ENCODE data around the gene PEX5.

Gene PEX5

GRCh38 chr12:7189398-7190267 is at the start of gene PEX5:
PEX5 (plus strand) TSS chr12:7189686; CDS start chr12:7190378, 692 bp downstream.
- Histone ChIP-seq H3K36me3 (ENCODE audit: insufficient read depth, insufficient read length, low read length) (peaks cover 31% of the 10 kb centered on the region), H3K9ac (ENCODE audit: insufficient read length, low read depth) (peak within 1 kb of the TSS; percentile 92), H3K4me1 (ENCODE audit: insufficient read depth, insufficient read length) (peaks cover 7% of the 10 kb centered on the region), H3K9me3 (ENCODE audit: insufficient read depth, low read length) (no peaks in the 10 kb centered on the region), H3K27me3 (ENCODE audit: insufficient read depth, insufficient read length) (no peaks in the 10 kb centered on the region), H3K4me3 (ENCODE audit: insufficient read length, low read depth) (peak within 1 kb of the TSS; percentile 96)
- DNase-seq (ENCODE audit: low read depth, low spot score), result peak; percentile 100
- no peak for TF ChIP-seq SUZ12 (IDR thresholded peaks at IDR 0.05; ENCODE audit: extremely low read depth, insufficient read depth, insufficient read length)
- no peak for TF ChIP-seq YY1 (IDR thresholded peaks at IDR 0.05; ENCODE audit: insufficient read depth, insufficient read length)
- no peak for TF ChIP-seq ZNF274 (IDR thresholded peaks at IDR 0.05; ENCODE audit: low read depth, low read length)

- no peak for DNase-seq (ENCODE audit: low read depth, low spot score)
- Histone ChIP-seq H3K9ac (ENCODE audit: insufficient read length, low read depth) (no peak overlapping the region), H3K9me3 (ENCODE audit: insufficient read depth, low read length) (no peaks in the 10 kb centered on the region), H3K27me3 (ENCODE audit: insufficient read depth, insufficient read length) (no peaks in the 10 kb centered on the region), H3K36me3 (ENCODE audit: insufficient read depth, insufficient read length, low read length) (peaks cover 49% of the 10 kb centered on the region), H3K4me3 (ENCODE audit: insufficient read length, low read depth) (no peak overlapping the region), H3K4me1 (ENCODE audit: insufficient read depth, insufficient read length) (no peaks in the 10 kb centered on the region)
- TF ChIP-seq ZNF274 (IDR thresholded peaks at IDR 0.05; ENCODE audit: low read depth, low read length), result no peak
- no peak for TF ChIP-seq YY1 (IDR thresholded peaks at IDR 0.05; ENCODE audit: insufficient read depth, insufficient read length)
- TF ChIP-seq SUZ12 (IDR thresholded peaks at IDR 0.05; ENCODE audit: extremely low read depth, insufficient read depth, insufficient read length), result no peak
Measured at GRCh38 chr12:7141351-7142005, 48.0 kb upstream of the PEX5 start.

- Histone ChIP-seq H3K9me3 (ENCODE audit: insufficient read depth, low read length) (no peaks in the 10 kb centered on the region), H3K4me3 (ENCODE audit: insufficient read length, low read depth) (no peak overlapping the region), H3K9ac (ENCODE audit: insufficient read length, low read depth) (no peak overlapping the region), H3K36me3 (ENCODE audit: insufficient read depth, insufficient read length, low read length) (peaks cover 46% of the 10 kb centered on the region), H3K27me3 (ENCODE audit: insufficient read depth, insufficient read length) (no peaks in the 10 kb centered on the region), H3K4me1 (ENCODE audit: insufficient read depth, insufficient read length) (no peaks in the 10 kb centered on the region)
- no peak for TF ChIP-seq SUZ12 (IDR thresholded peaks at IDR 0.05; ENCODE audit: extremely low read depth, insufficient read depth, insufficient read length)
- TF ChIP-seq ZNF274 (IDR thresholded peaks at IDR 0.05; ENCODE audit: low read depth, low read length), result no peak
- no peak for TF ChIP-seq YY1 (IDR thresholded peaks at IDR 0.05; ENCODE audit: insufficient read depth, insufficient read length)
- DNase-seq (ENCODE audit: low read depth, low spot score), result peak; percentile 75
Measured at GRCh38 chr12:7142056-7142644, 47.3 kb upstream of the PEX5 start.

- DNase-seq (ENCODE audit: low read depth, low spot score), result no peak
- Histone ChIP-seq H3K9ac (ENCODE audit: insufficient read length, low read depth) (no peak overlapping the region), H3K36me3 (ENCODE audit: insufficient read depth, insufficient read length, low read length) (peaks cover 39% of the 10 kb centered on the region), H3K27me3 (ENCODE audit: insufficient read depth, insufficient read length) (no peaks in the 10 kb centered on the region), H3K9me3 (ENCODE audit: insufficient read depth, low read length) (no peaks in the 10 kb centered on the region), H3K4me3 (ENCODE audit: insufficient read length, low read depth) (no peak overlapping the region), H3K4me1 (ENCODE audit: insufficient read depth, insufficient read length) (no peaks in the 10 kb centered on the region)
- TF ChIP-seq ZNF274 (IDR thresholded peaks at IDR 0.05; ENCODE audit: low read depth, low read length), result no peak
- no peak for TF ChIP-seq YY1 (IDR thresholded peaks at IDR 0.05; ENCODE audit: insufficient read depth, insufficient read length)
- no peak for TF ChIP-seq SUZ12 (IDR thresholded peaks at IDR 0.05; ENCODE audit: extremely low read depth, insufficient read depth, insufficient read length)
Measured at GRCh38 chr12:7142809-7143465, 46.5 kb upstream of the PEX5 start.

GRCh38 chr12:7143564-7143963 is 45.9 kb upstream of the PEX5 start:
- no peak for TF ChIP-seq SUZ12 (IDR thresholded peaks at IDR 0.05; ENCODE audit: extremely low read depth, insufficient read depth, insufficient read length)
- TF ChIP-seq YY1 (IDR thresholded peaks at IDR 0.05; ENCODE audit: insufficient read depth, insufficient read length), result no peak
- TF ChIP-seq ZNF274 (IDR thresholded peaks at IDR 0.05; ENCODE audit: low read depth, low read length), result no peak
- Histone ChIP-seq H3K36me3 (ENCODE audit: insufficient read depth, insufficient read length, low read length) (peaks cover 36% of the 10 kb centered on the region), H3K4me1 (ENCODE audit: insufficient read depth, insufficient read length) (no peaks in the 10 kb centered on the region), H3K27me3 (ENCODE audit: insufficient read depth, insufficient read length) (no peaks in the 10 kb centered on the region), H3K9me3 (ENCODE audit: insufficient read depth, low read length) (no peaks in the 10 kb centered on the region), H3K9ac (ENCODE audit: insufficient read length, low read depth) (no peak overlapping the region), H3K4me3 (ENCODE audit: insufficient read length, low read depth) (no peak overlapping the region)
- no peak for DNase-seq (ENCODE audit: low read depth, low spot score)

- DNase-seq (ENCODE audit: low read depth, low spot score), result no peak
- H3K4me3 ChIP-seq (ENCODE audit: insufficient read length, low read depth), result no peak overlapping the region
- H3K9me3 ChIP-seq (ENCODE audit: insufficient read depth, low read length), result no peaks in the 10 kb centered on the region
- H3K9ac ChIP-seq (ENCODE audit: insufficient read length, low read depth), result no peak overlapping the region
- peaks cover 43% of the 10 kb centered on the region for H3K36me3 ChIP-seq (ENCODE audit: insufficient read depth, insufficient read length, low read length)
- H3K27me3 ChIP-seq (ENCODE audit: insufficient read depth, insufficient read length), result no peaks in the 10 kb centered on the region
- no peak for TF ChIP-seq SUZ12 (IDR thresholded peaks at IDR 0.05; ENCODE audit: extremely low read depth, insufficient read depth, insufficient read length)
- no peaks in the 10 kb centered on the region for H3K4me1 ChIP-seq (ENCODE audit: insufficient read depth, insufficient read length)
Measured at GRCh38 chr12:7144414-7145120, 44.9 kb upstream of the PEX5 start.
